Measurements from ENCODE around the gene FRMD4A. TPM values are rescaled to one million over a fixed set of nuclear protein-coding genes. Genes with fewer than 3 reads are reported as not detected.
A peak's percentile ranks its signal among the peaks of the same experiment; 100 is the strongest.

Gene FRMD4A
- total RNA-seq, 1 donor from 2014 or later: 34.6 TPM

GRCh38 chr10:14312014-14312413 is 18.7 kb downstream of the FRMD4A start:
- DNase-seq (ENCODE audit: low read depth): no peak
- H3K4me3 ChIP-seq (ENCODE audit: low read depth, low read length): no peak overlapping the region
- no peak for TF ChIP-seq CTCF (conservative IDR thresholded peaks at IDR 0.05; ENCODE audit: low read depth, low read length)

GRCh38 chr10:14311206-14311957 is 19.3 kb downstream of the FRMD4A start:
- DNase-seq (ENCODE audit: low read depth): no peak

GRCh38 chr10:14309593-14309992 is 21.1 kb downstream of the FRMD4A start:
- no peak overlapping the region for H3K4me3 ChIP-seq (ENCODE audit: low read depth, low read length)
- no peak for TF ChIP-seq CTCF (conservative IDR thresholded peaks at IDR 0.05; ENCODE audit: low read depth, low read length)
- no peak for DNase-seq (ENCODE audit: low read depth)

More at GRCh38 chr10:14311206-14311957, 19.3 kb downstream of the FRMD4A start:
- H3K4me3 ChIP-seq (ENCODE audit: low read depth, low read length): no peak overlapping the region
- TF ChIP-seq CTCF (conservative IDR thresholded peaks at IDR 0.05; ENCODE audit: low read depth, low read length): no peak

GRCh38 chr10:14306190-14306589 is 24.5 kb downstream of the FRMD4A start:
- TF ChIP-seq CTCF (conservative IDR thresholded peaks at IDR 0.05; ENCODE audit: low read depth, low read length): no peak
- no peak for DNase-seq (ENCODE audit: low read depth)
- no peak overlapping the region for H3K4me3 ChIP-seq (ENCODE audit: low read depth, low read length)

- no peak for DNase-seq (ENCODE audit: low read depth)
- no peak for TF ChIP-seq CTCF (conservative IDR thresholded peaks at IDR 0.05; ENCODE audit: low read depth, low read length)
- H3K4me3 ChIP-seq (ENCODE audit: low read depth, low read length): no peak overlapping the region
Observed at GRCh38 chr10:14304046-14304445, 26.7 kb downstream of the FRMD4A start.

- no peak overlapping the region for H3K4me3 ChIP-seq (ENCODE audit: low read depth, low read length)
- DNase-seq (ENCODE audit: low read depth): no peak
- peak; percentile 70 for TF ChIP-seq CTCF (conservative IDR thresholded peaks at IDR 0.05; ENCODE audit: low read depth, low read length)
Observed at GRCh38 chr10:14302035-14302434, 28.7 kb downstream of the FRMD4A start.

GRCh38 chr10:14299556-14299955 is 31.2 kb downstream of the FRMD4A start:
- no peak for TF ChIP-seq CTCF (conservative IDR thresholded peaks at IDR 0.05; ENCODE audit: low read depth, low read length)
- DNase-seq (ENCODE audit: low read depth): no peak
- H3K4me3 ChIP-seq (ENCODE audit: low read depth, low read length): no peak overlapping the region

All from epithelial cell of proximal tubule (primary cell).